Activated T-cell treated with anti-CD3 and anti-CD28 coated beads, Interleukin-2, amount 50 U/mL, for 72 hours (primary cell): ENCODE measurements around the gene NR5A2. TPM values are rescaled to one million over a fixed set of nuclear protein-coding genes. Genes with fewer than 3 reads are reported as not detected.

Experiments used
- ATAC-seq, 2 donors: fragments of 150-1000 bp; cut with Tn5 transposase; replicated peaks in 1 of 2; 2 replicates each; pipeline ENCODE4 v1.10.0; 2021; ENCODE audit warnings: moderate library complexity in 2 of 2, mild to moderate bottlenecking in 1 of 2
- DNase-seq, 2 donors: peaks; one replicate each; pipeline ENCODE4 v3.0.0; 2021 to 2022; ENCODE audit warnings: mixed read lengths in 1 of 2
- H3K27ac Mint-ChIP-seq: one replicate; pipeline ENCODE4 v1.8.0; 2022; ENCODE audit warnings: mild to moderate bottlenecking, moderate library complexity, mixed read lengths
- H3K27me3 Mint-ChIP-seq: one replicate; pipeline ENCODE4 v1.8.0; 2022; ENCODE audit warnings: low read depth, mixed read lengths
- H3K36me3 Mint-ChIP-seq, 2 donors: one replicate each; pipeline ENCODE4 v1.8.0; 2022; ENCODE audit warnings: mixed read lengths in 2 of 2, mild to moderate bottlenecking in 1 of 2; ENCODE audit not compliant: insufficient read depth in 2 of 2
- H3K4me1 Mint-ChIP-seq: one replicate; pipeline ENCODE4 v1.8.0; 2022; ENCODE audit warnings: low read depth, mixed read lengths
- H3K4me3 Mint-ChIP-seq, 2 donors: one replicate each; pipeline ENCODE4 v1.8.0; 2022; ENCODE audit warnings: mild to moderate bottlenecking in 2 of 2, mixed read lengths in 2 of 2, moderate library complexity in 2 of 2
- H3K9me3 Mint-ChIP-seq, 2 donors: one replicate each; pipeline ENCODE4 v1.8.0; 2022; ENCODE audit warnings: mixed read lengths in 2 of 2
- total RNA-seq, 2 donors: library from RNA; stranded (reverse); gene quantifications; one replicate each; pipeline ENCODE4 v1.2.3, GENCODE V29; 2022

NR5A2 gene
- total RNA-seq, 2 donors from 2014 or later: 0.07 to 0.16 TPM

- ATAC-seq: peak; percentile 51 to 75
- H3K4me1 Mint-ChIP-seq: peaks cover 20% of the 10 kb centered on the region
- no peaks in the 10 kb centered on the region for H3K27me3 Mint-ChIP-seq
- no peaks in the 10 kb centered on the region for H3K9me3 Mint-ChIP-seq
- peak overlapping the region in 1 of 2 donors; percentile 43 for H3K4me3 Mint-ChIP-seq
- no peaks in the 10 kb centered on the region for H3K36me3 Mint-ChIP-seq
- peak in 1 of 2 donors; percentile 33 for DNase-seq
- peak overlapping the region; percentile 31 for H3K27ac Mint-ChIP-seq
Observed at GRCh38 chr1:200128944-200129879, 101.7 kb downstream of the NR5A2 start.

GRCh38 chr1:200130552-200130951, 103.0 kb downstream of the NR5A2 start:
- Mint-ChIP-seq H3K36me3 (no peaks in the 10 kb centered on the region), H3K9me3 (no peaks in the 10 kb centered on the region), H3K4me3 (no peak overlapping the region), H3K27ac (no peak overlapping the region), H3K27me3 (no peaks in the 10 kb centered on the region), H3K4me1 (peaks cover 20% of the 10 kb centered on the region)
- no peak for DNase-seq
- ATAC-seq: no peak

GRCh38 chr1:200131551-200132125, 104.1 kb downstream of the NR5A2 start:
- Mint-ChIP-seq H3K9me3 (no peaks in the 10 kb centered on the region), H3K27ac (no peak overlapping the region), H3K4me1 (peaks cover 20% of the 10 kb centered on the region), H3K4me3 (no peak overlapping the region), H3K36me3 (no peaks in the 10 kb centered on the region), H3K27me3 (no peaks in the 10 kb centered on the region)
- ATAC-seq: no peak
- no peak for DNase-seq

- H3K27ac Mint-ChIP-seq: no peak overlapping the region
- DNase-seq (no peak), ATAC-seq (no peak)
- no peaks in the 10 kb centered on the region for H3K36me3 Mint-ChIP-seq
- H3K9me3 Mint-ChIP-seq: no peaks in the 10 kb centered on the region
- H3K27me3 Mint-ChIP-seq: no peaks in the 10 kb centered on the region
- H3K4me1 Mint-ChIP-seq: peaks cover 20% of the 10 kb centered on the region
- no peak overlapping the region for H3K4me3 Mint-ChIP-seq
Observed at GRCh38 chr1:200133123-200133522, 105.6 kb downstream of the NR5A2 start.

- DNase-seq (no peak), ATAC-seq (no peak)
- no peaks in the 10 kb centered on the region for H3K27me3 Mint-ChIP-seq
- no peak overlapping the region for H3K27ac Mint-ChIP-seq
- H3K36me3 Mint-ChIP-seq: no peaks in the 10 kb centered on the region
- no peak overlapping the region for H3K4me3 Mint-ChIP-seq
- H3K4me1 Mint-ChIP-seq: peaks cover 17% of the 10 kb centered on the region
- H3K9me3 Mint-ChIP-seq: no peaks in the 10 kb centered on the region
Observed at GRCh38 chr1:200134116-200134515, 106.6 kb downstream of the NR5A2 start.

GRCh38 chr1:200136384-200136783, 108.9 kb downstream of the NR5A2 start:
- Mint-ChIP-seq H3K4me3 (no peak overlapping the region), H3K27ac (no peak overlapping the region), H3K4me1 (no peaks in the 10 kb centered on the region), H3K9me3 (no peaks in the 10 kb centered on the region), H3K36me3 (no peaks in the 10 kb centered on the region), H3K27me3 (no peaks in the 10 kb centered on the region)
- no peak for ATAC-seq
- DNase-seq: no peak

- DNase-seq (peak in 1 of 2 donors; percentile 35), ATAC-seq (peak; percentile 74 to 83)
- no peaks in the 10 kb centered on the region for H3K36me3 Mint-ChIP-seq
- H3K4me3 Mint-ChIP-seq: no peak overlapping the region
- H3K27ac Mint-ChIP-seq: no peak overlapping the region
- no peaks in the 10 kb centered on the region for H3K27me3 Mint-ChIP-seq
- H3K4me1 Mint-ChIP-seq: no peaks in the 10 kb centered on the region
- no peaks in the 10 kb centered on the region for H3K9me3 Mint-ChIP-seq
Observed at GRCh38 chr1:200139661-200140250, 112.2 kb downstream of the NR5A2 start.

GRCh38 chr1:200143347-200143746, 115.8 kb downstream of the NR5A2 start:
- Mint-ChIP-seq H3K27ac (no peak overlapping the region), H3K9me3 (no peaks in the 10 kb centered on the region), H3K27me3 (no peaks in the 10 kb centered on the region), H3K4me1 (no peaks in the 10 kb centered on the region), H3K4me3 (no peak overlapping the region), H3K36me3 (no peaks in the 10 kb centered on the region)
- no peak for ATAC-seq
- DNase-seq: no peak

GRCh38 chr1:200146100-200146499, 118.6 kb downstream of the NR5A2 start:
- Mint-ChIP-seq H3K9me3 (no peaks in the 10 kb centered on the region), H3K4me3 (no peak overlapping the region), H3K27ac (no peak overlapping the region), H3K4me1 (peaks cover 19% of the 10 kb centered on the region), H3K27me3 (no peaks in the 10 kb centered on the region), H3K36me3 (no peaks in the 10 kb centered on the region)
- no peak for DNase-seq
- ATAC-seq: no peak

GRCh38 chr1:200147094-200147493, 119.6 kb downstream of the NR5A2 start:
- H3K9me3 Mint-ChIP-seq: no peaks in the 10 kb centered on the region
- peaks cover 26% of the 10 kb centered on the region for H3K4me1 Mint-ChIP-seq
- DNase-seq (no peak), ATAC-seq (no peak)
- H3K4me3 Mint-ChIP-seq: no peak overlapping the region
- H3K36me3 Mint-ChIP-seq: no peaks in the 10 kb centered on the region
- H3K27me3 Mint-ChIP-seq: no peaks in the 10 kb centered on the region
- no peak overlapping the region for H3K27ac Mint-ChIP-seq

GRCh38 chr1:200147742-200148141, 120.2 kb downstream of the NR5A2 start:
- Mint-ChIP-seq H3K27ac (no peak overlapping the region), H3K4me1 (peaks cover 32% of the 10 kb centered on the region), H3K36me3 (no peaks in the 10 kb centered on the region), H3K4me3 (no peak overlapping the region), H3K9me3 (no peaks in the 10 kb centered on the region), H3K27me3 (no peaks in the 10 kb centered on the region)
- DNase-seq: no peak
- ATAC-seq: no peak

- Mint-ChIP-seq H3K27me3 (no peaks in the 10 kb centered on the region), H3K4me1 (peaks cover 55% of the 10 kb centered on the region)
Observed at GRCh38 chr1:200150006-200150405, 122.5 kb downstream of the NR5A2 start.

GRCh38 chr1:200150721-200151120, 123.2 kb downstream of the NR5A2 start:
- Mint-ChIP-seq H3K27ac (peak overlapping the region; percentile 99), H3K36me3 (no peaks in the 10 kb centered on the region), H3K4me3 (peak overlapping the region; percentile 75 to 93), H3K27me3 (no peaks in the 10 kb centered on the region), H3K4me1 (peaks cover 57% of the 10 kb centered on the region), H3K9me3 (no peaks in the 10 kb centered on the region)
- DNase-seq (peak; percentile 42 to 47), ATAC-seq (peak; percentile 36 to 50)

More at GRCh38 chr1:200150006-200150405, 122.5 kb downstream of the NR5A2 start:
- H3K36me3 Mint-ChIP-seq: no peaks in the 10 kb centered on the region
- H3K27ac Mint-ChIP-seq: peak overlapping the region; percentile 99
- ATAC-seq: peak; percentile 2 to 3
- peak overlapping the region; percentile 75 to 93 for H3K4me3 Mint-ChIP-seq
- DNase-seq: no peak
- H3K9me3 Mint-ChIP-seq: no peaks in the 10 kb centered on the region
